GM12878 (cell line): Measurements from ENCODE around the gene TMEM217. TPM values are rescaled to one million over a fixed set of nuclear protein-coding genes. Genes with fewer than 3 reads are reported as not detected.
A peak's percentile ranks its signal among the peaks of the same experiment; 100 is the strongest.
"Not testable (repeated sequence)": the region's sequence is repeated elsewhere in the genome, so short reads cannot be mapped to it uniquely, and the experiment has no call there.

ENCODE experiments used
- ATAC-seq: fragments of 200-7000 bp; cut with Tn5 transposase; 3 replicates; pipeline ENCODE4 v1.9.1; 2020; ENCODE audit warnings: mild to moderate bottlenecking, moderate library complexity
- BruUV-seq: library from RNA; stranded (reverse); fragments of 400-500 nt; replicated peaks from 2 replicates; lab custom pipeline; 2021; lab: Mats Ljungman, UMichigan
- CTCF ChIA-PET: fragments of 300-600 bp; sonication (Branson Sonifier 250); formaldehyde crosslinking; extraction: SDS; loops from one replicate; lab custom pipeline; 2021; ENCODE audit warnings: inconsistent platforms; lab: Yijun Ruan, JAX
- POLR2A ChIA-PET: fragments of 350-600 bp; formaldehyde crosslinking; extraction: SDS; loops from one replicate; lab custom pipeline; 2021; ENCODE audit warnings: inconsistent platforms; lab: Charles Lee
- RAD21 ChIA-PET: fragments of 300-600 bp; sonication (Branson Sonifier 250); formaldehyde crosslinking; loops from one replicate; lab custom pipeline; 2023; ENCODE audit warnings: antibody characterized with exemption; ENCODE audit not compliant: unreplicated experiment; lab: Charles Lee
- SMC1A ChIA-PET: fragments of 300-600 bp; sonication (Branson Sonifier 250); formaldehyde crosslinking; loops from one replicate; lab custom pipeline; 2023; ENCODE audit not compliant: unreplicated experiment, uncharacterized antibody; lab: Charles Lee
- DNase-seq: peaks from one replicate; pipeline ENCODE4 v3.0.0-alpha.2; 2011; ENCODE audit warnings: low read depth, low spot score
- FAIRE-seq: peaks from 3 replicates; lab custom pipeline; 2011; peaks lifted over from hg19 to GRCh38; lab: Jason Lieb, UNC
- H2AFZ ChIP-seq: 2 replicates; pipeline ENCODE4 v1.6.0; 2011; ENCODE audit warnings: low read depth, low read length, control low read depth; ENCODE audit not compliant: control insufficient read depth
- H3K27ac ChIP-seq: 2 replicates; pipeline ENCODE4 v1.5.1; 2011; ENCODE audit warnings: control low read depth; ENCODE audit not compliant: control insufficient read depth, insufficient read depth
- H3K27me3 ChIP-seq, 2 experiments: replicated peaks in 1 of 2; 2 replicates each; pipeline versions ENCODE4 v1.6.0 to v1.6.1; 2011; ENCODE audit warnings: low read length in 1 of 2; ENCODE audit not compliant: control insufficient read depth in 2 of 2, insufficient read depth in 2 of 2
- H3K36me3 ChIP-seq, 2 experiments: 2 replicates each; pipeline ENCODE4 v1.5.1; 2011; ENCODE audit warnings: low read length in 1 of 2; ENCODE audit not compliant: control insufficient read depth in 2 of 2, insufficient read depth in 2 of 2
- H3K4me1 ChIP-seq: 2 replicates; pipeline ENCODE4 v1.6.1; 2011; ENCODE audit warnings: mild to moderate bottlenecking, low read length, moderate library complexity, mixed read lengths; ENCODE audit not compliant: control insufficient read depth, insufficient read depth
- H3K4me2 ChIP-seq: 2 replicates; pipeline ENCODE4 v1.6.0; 2011; ENCODE audit warnings: control low read depth; ENCODE audit not compliant: control insufficient read depth, insufficient read depth
- H3K4me3 ChIP-seq: fragments of 200-600 bp; sonication (generic); 2 replicates; pipeline ENCODE4 v1.5.1; 2016
- H3K79me2 ChIP-seq: 2 replicates; pipeline ENCODE4 v1.6.0; 2011; ENCODE audit warnings: low read length; ENCODE audit not compliant: control insufficient read depth, insufficient read depth
- H3K9ac ChIP-seq: 2 replicates; pipeline ENCODE4 v1.8.0; 2011; ENCODE audit warnings: low read length, control low read depth, mixed read lengths; ENCODE audit not compliant: control insufficient read depth, insufficient read depth
- H3K9me3 ChIP-seq: replicated peaks from 3 replicates; pipeline ENCODE4 v1.5.1; 2011; ENCODE audit warnings: mild to moderate bottlenecking, low read length; ENCODE audit not compliant: control insufficient read depth, insufficient read depth
- H4K20me1 ChIP-seq: 2 replicates; pipeline ENCODE4 v1.6.0; 2011; ENCODE audit not compliant: control insufficient read depth, insufficient read depth
- ATF7 ChIP-seq: fragments of 450-650 bp; IDR thresholded peaks from 2 replicates; pipeline ENCODE4 v1.6.1; 2016; ENCODE audit warnings: low read depth, mild to moderate bottlenecking
- BACH1 ChIP-seq: fragments of 450-650 bp; IDR thresholded peaks from 2 replicates; pipeline ENCODE4 v1.6.1; 2017; ENCODE audit warnings: mild to moderate bottlenecking, borderline replicate concordance
- BCL11A ChIP-seq: IDR thresholded peaks from 2 replicates; pipeline ENCODE4 v1.6.1; 2011; ENCODE audit warnings: low read depth, low read length
- CEBPB ChIP-seq, 2 experiments: fragments of 150-350 bp in 1 of 2; IDR thresholded peaks; 2 replicates each; pipeline ENCODE4 v1.6.1; 2012 to 2014; ENCODE audit warnings: low read depth in 2 of 2, low read length in 2 of 2, borderline replicate concordance in 1 of 2, inconsistent platforms in 1 of 2
- CREM ChIP-seq: IDR thresholded peaks from 2 replicates; pipeline ENCODE4 v1.6.1; 2014; ENCODE audit warnings: antibody characterized with exemption, low read depth
- ETV6 ChIP-seq, 2 experiments: fragments of 450-650 bp in 1 of 2; IDR thresholded peaks in 1 of 2; conservative IDR thresholded peaks in 1 of 2; 2 replicates each; pipeline ENCODE4 v1.6.1; 2014; ENCODE audit warnings: antibody characterized with exemption in 1 of 2, borderline replicate concordance in 1 of 2, low read depth in 1 of 2, mild to moderate bottlenecking in 1 of 2, moderate library complexity in 1 of 2
- MTA3 ChIP-seq: IDR thresholded peaks from 2 replicates; pipeline ENCODE4 v1.6.1; 2012; ENCODE audit warnings: low read length, inconsistent platforms, borderline replicate concordance
- MXI1 ChIP-seq: fragments of 150-350 bp; IDR thresholded peaks from 2 replicates; pipeline ENCODE4 v1.6.1; 2011; ENCODE audit warnings: low read depth, mild to moderate bottlenecking, inconsistent platforms, low read length, improper control_type of control experiment
- RUNX3 ChIP-seq: IDR thresholded peaks from 2 replicates; pipeline ENCODE4 v1.6.1; 2012; ENCODE audit warnings: low read length, inconsistent platforms
- SMARCA5 ChIP-seq: fragments of 450-650 bp; IDR thresholded peaks from 2 replicates; pipeline ENCODE4 v1.6.1; 2017; ENCODE audit warnings: mild to moderate bottlenecking
- ZBTB40 ChIP-seq: fragments of 450-650 bp; IDR thresholded peaks from 2 replicates; pipeline ENCODE4 v1.6.1; 2016; ENCODE audit warnings: mild to moderate bottlenecking, moderate library complexity, borderline replicate concordance
- ZNF384 ChIP-seq: IDR thresholded peaks from 2 replicates; pipeline ENCODE4 v1.6.1; 2012; ENCODE audit warnings: low read depth, mild to moderate bottlenecking, low read length, improper control_type of control experiment, borderline replicate concordance
- in situ Hi-C: fragments of 300-500 bp; cut with MboI; formaldehyde crosslinking; loops from 9 replicates; pipeline ENCODE4 v1.14.3; 2018; ENCODE audit warnings: mixed read lengths
- intact Hi-C: fragments of 100-400 bp; cut with micrococcal nuclease; formaldehyde crosslinking; loops from one replicate; pipeline ENCODE4 v1.14.2; 2022; ENCODE audit not compliant: unreplicated experiment
- polyA plus RNA-seq, 11 experiments: library from polyadenylated mRNA; depleted of rRNA in 4 of 11; unstranded in 6 of 11; stranded (reverse) in 5 of 11; fragments of >200 nt; fragmentation: Nextera tagmentation in 4 of 11; fragmentation: Illumina TruSeq in 1 of 11; extraction: Ambion mirVana in 4 of 11; extraction: Trizol in 1 of 11; gene quantifications; 1 replicate in 1 of 11; 2 replicates in 10 of 11; pipeline versions ENCODE4 v1.2.1 to v1.2.3, GENCODE V29; 2011 to 2016; ENCODE audit warnings: inconsistent platforms in 2 of 11, missing spikeins in 2 of 11, low read depth in 1 of 11
- total RNA-seq, 4 experiments: library from RNA; depleted of rRNA in 3 of 4; stranded (reverse); fragments of >200 nt in 3 of 4; fragmentation: Illumina TruSeq in 1 of 4; extraction: Trizol in 1 of 4; gene quantifications; 2 replicates each; pipeline versions ENCODE4 v1.2.1 to v1.2.3, GENCODE V29; 2013 to 2021

The TMEM217 gene
- total and polyA plus RNA-seq, 10 of the 15 experiments (the other 5 are each of a cell fraction or from before 2014, with no cell fraction given) = 1.3 to 4.5 (median 2.3) TPM

GRCh38 chr6:37298958-37299357, 41.0 kb upstream of the TMEM217 start:
- intact Hi-C loops = no loop called here
- CTCF ChIA-PET = interaction anchor here (1.3 to 2.5 kb wide), 5 partner anchors 13 to 127 kb away, joined by 3 to 10 read pairs (median 5); no protein-coding TSS in a partner anchor
- Histone ChIP-seq H3K4me3 (no peak overlapping the region), H3K9ac (no peak overlapping the region), H3K36me3 (peaks cover 0 to 10% of the 10 kb centered on the region in 2 experiments; a peak in 3 of 4 replicates), H3K9me3 (no peaks in the 10 kb centered on the region), H3K4me2 (no peak overlapping the region), H2AFZ (no peak overlapping the region), H3K27me3 (no peaks in the 10 kb centered on the region), H3K4me1 (peaks cover 3% of the 10 kb centered on the region; the same call in 1 of the 2 replicates), H3K79me2 (no peaks in the 10 kb centered on the region), H3K27ac (no peak overlapping the region), H4K20me1 (no peaks in the 10 kb centered on the region)
- SMC1A ChIA-PET = interaction anchor here (0.8 to 1.8 kb wide), 6 partner anchors 12 to 127 kb away, joined by 3 to 8 read pairs (median 4); no protein-coding TSS in a partner anchor
- no TSS peak for BruUV-seq
- peak; percentile 88 for ATAC-seq
- RAD21 ChIA-PET = interaction anchor here (1.6 kb wide), 1 partner anchor 15 kb away, joined by 5 read pairs; no protein-coding TSS in a partner anchor
- in situ Hi-C loops = no loop called here
- no peak for TF ChIP-seq SMARCA5
- no peak for TF ChIP-seq BCL11A
- TF ChIP-seq CEBPB (IDR thresholded peaks at IDR 0.05; ENCODE audit: borderline replicate concordance in 1 of 2, low read depth in 2 of 2, low read length in 2 of 2) = no peak
- TF ChIP-seq RUNX3 = peak; percentile 28; the same call in 1 of the 2 replicates
- TF ChIP-seq ZNF384 = no peak
- no peak for TF ChIP-seq CREM
- TF ChIP-seq ETV6 (conservative IDR thresholded peaks at IDR 0.05 in 1 of 2, IDR thresholded peaks at IDR 0.05 in 1 of 2; ENCODE audit: borderline replicate concordance in 1 of 2, low read depth in 1 of 2) = no peak
- TF ChIP-seq MTA3 = no peak
- TF ChIP-seq MXI1 = no peak
- no peak for TF ChIP-seq BACH1
- TF ChIP-seq ZBTB40 = no peak
- TF ChIP-seq ATF7 = peak; percentile 82
- POLR2A ChIA-PET = interaction anchor here (0.5 kb wide), 1 partner anchor 866 kb away, joined by 3 read pairs; no protein-coding TSS in a partner anchor
- no peak for DNase-seq
- peak; percentile 85 for FAIRE-seq

- CTCF ChIA-PET = interaction anchor here (1.2 to 1.9 kb wide), 2 partner anchors 28 to 241 kb away, joined by 3 to 6 read pairs; no protein-coding TSS in a partner anchor
- FAIRE-seq, H3K4me3 ChIP-seq, H3K27ac ChIP-seq, intact Hi-C loops, H3K4me1 ChIP-seq, H3K9ac ChIP-seq, RAD21 ChIA-PET, H3K4me2 ChIP-seq, DNase-seq, in situ Hi-C loops, H3K36me3 ChIP-seq, H2AFZ ChIP-seq, BruUV-seq, H4K20me1 ChIP-seq, H3K79me2 ChIP-seq, ATAC-seq, H3K27me3 ChIP-seq, H3K9me3 ChIP-seq: not testable (repeated sequence)
- SMC1A ChIA-PET = interaction anchor here (1.4 to 1.8 kb wide), 2 partner anchors 17 to 74 kb away, joined by 3 to 5 read pairs; no protein-coding TSS in a partner anchor
- POLR2A ChIA-PET = interaction anchor here (0.7 kb wide), 2 partner anchors 31 to 65 kb away, joined by 3 to 6 read pairs; no protein-coding TSS in a partner anchor
Observed at GRCh38 chr6:37297637-37298036, 39.7 kb upstream of the TMEM217 start.
